Osteoblast (primary cell): Measurements from ENCODE around the gene HSPA9. TPM values are rescaled to one million over a fixed set of nuclear protein-coding genes. Genes with fewer than 3 reads are reported as not detected.

ENCODE experiments used
- DNase-seq: peaks from one replicate; pipeline ENCODE4 v3.0.0; 2011; ENCODE audit warnings: low spot score, mixed read lengths; ENCODE audit not compliant: insufficient read length; ENCODE audit errors: missing footprints
- H2AFZ ChIP-seq: 2 replicates; pipeline ENCODE4 v1.6.0; 2011; ENCODE audit warnings: mild to moderate bottlenecking, low read length
- H3K27ac ChIP-seq: 2 replicates; pipeline ENCODE4 v1.5.1; 2011; ENCODE audit warnings: mild to moderate bottlenecking, low read depth, low read length, moderate library complexity
- H3K27me3 ChIP-seq: 2 replicates; pipeline ENCODE4 v1.6.0; 2012; ENCODE audit warnings: mild to moderate bottlenecking, control low read depth, inconsistent platforms, low read length, moderate library complexity; ENCODE audit not compliant: insufficient read depth
- H3K36me3 ChIP-seq: 2 replicates; pipeline ENCODE4 v1.5.1; 2011; ENCODE audit warnings: mild to moderate bottlenecking, low read length, control low read depth, moderate library complexity; ENCODE audit not compliant: insufficient read depth
- H3K4me1 ChIP-seq: 2 replicates; pipeline ENCODE4 v1.5.1; 2011; ENCODE audit warnings: mild to moderate bottlenecking, low read length, control low read depth, moderate library complexity; ENCODE audit not compliant: insufficient read depth
- H3K4me2 ChIP-seq: 2 replicates; pipeline ENCODE4 v1.6.0; 2011; ENCODE audit warnings: mild to moderate bottlenecking, low read length; ENCODE audit not compliant: insufficient read depth
- H3K4me3 ChIP-seq: fragments of 200-600 bp; sonication (generic); 3 replicates; pipeline ENCODE4 v1.5.1; 2012; ENCODE audit warnings: mild to moderate bottlenecking, low read length, inconsistent platforms; ENCODE audit not compliant: insufficient read depth
- H3K79me2 ChIP-seq: 2 replicates; pipeline ENCODE4 v1.6.0; 2012; ENCODE audit warnings: mild to moderate bottlenecking, low read length, control low read depth, inconsistent platforms; ENCODE audit not compliant: insufficient read depth
- H3K9me3 ChIP-seq: 2 replicates; pipeline ENCODE4 v1.5.1; 2011; ENCODE audit warnings: low read depth, low read length, control low read depth
- H4K20me1 ChIP-seq: 2 replicates; pipeline ENCODE4 v1.6.0; 2012; ENCODE audit warnings: mild to moderate bottlenecking, low read length, control low read depth; ENCODE audit not compliant: insufficient read depth
- CTCF ChIP-seq: IDR thresholded peaks from 2 replicates; pipeline ENCODE4 v1.5.1; 2011; ENCODE audit warnings: mild to moderate bottlenecking, low read depth, low read length, moderate library complexity; ENCODE audit errors: extremely low read depth
- total RNA-seq: library from RNA; depleted of rRNA; stranded (reverse); fragments of >200 nt; gene quantifications from 2 replicates; pipeline ENCODE4 v1.2.3, GENCODE V29; 2012

The HSPA9 gene
- total RNA-seq, 1 donor = 624 TPM

- no peak overlapping the region for H3K4me2 ChIP-seq
- no peak overlapping the region for H2AFZ ChIP-seq
- H4K20me1 ChIP-seq = no peaks in the 10 kb centered on the region
- no peaks in the 10 kb centered on the region for H3K9me3 ChIP-seq
- no peak overlapping the region for H3K27ac ChIP-seq
- H3K27me3 ChIP-seq = peaks cover 11% of the 10 kb centered on the region
- DNase-seq = no peak
- TF ChIP-seq CTCF = peak; percentile 46
- no peaks in the 10 kb centered on the region for H3K4me1 ChIP-seq
- H3K36me3 ChIP-seq = no peaks in the 10 kb centered on the region
- no peak overlapping the region for H3K4me3 ChIP-seq
- no peaks in the 10 kb centered on the region for H3K79me2 ChIP-seq
Measured at GRCh38 chr5:138594305-138595058, 19.3 kb upstream of the HSPA9 start.

GRCh38 chr5:138588013-138588788, 13.0 kb upstream of the HSPA9 start:
- Histone ChIP-seq H3K9me3 (no peaks in the 10 kb centered on the region), H2AFZ (no peak overlapping the region), H3K27ac (no peak overlapping the region), H4K20me1 (no peaks in the 10 kb centered on the region), H3K36me3 (no peaks in the 10 kb centered on the region), H3K4me2 (no peak overlapping the region), H3K4me3 (no peak overlapping the region), H3K4me1 (no peaks in the 10 kb centered on the region), H3K79me2 (no peaks in the 10 kb centered on the region), H3K27me3 (peaks cover 3% of the 10 kb centered on the region)
- DNase-seq = no peak
- no peak for TF ChIP-seq CTCF

GRCh38 chr5:138585157-138585556, 10.0 kb upstream of the HSPA9 start:
- Histone ChIP-seq H3K79me2 (no peaks in the 10 kb centered on the region), H3K27ac (no peak overlapping the region), H2AFZ (no peak overlapping the region), H3K4me2 (no peak overlapping the region), H3K4me1 (no peaks in the 10 kb centered on the region), H3K27me3 (no peaks in the 10 kb centered on the region), H4K20me1 (no peaks in the 10 kb centered on the region), H3K9me3 (no peaks in the 10 kb centered on the region), H3K36me3 (no peaks in the 10 kb centered on the region), H3K4me3 (no peak overlapping the region)
- no peak for DNase-seq
- TF ChIP-seq CTCF = no peak

- no peak for TF ChIP-seq CTCF
- Histone ChIP-seq H3K36me3 (no peaks in the 10 kb centered on the region), H3K4me3 (no peak overlapping the region), H3K27ac (no peak overlapping the region), H3K4me1 (no peaks in the 10 kb centered on the region), H2AFZ (peak overlapping the region; percentile 20), H3K27me3 (no peaks in the 10 kb centered on the region), H3K79me2 (no peaks in the 10 kb centered on the region), H4K20me1 (no peaks in the 10 kb centered on the region), H3K4me2 (no peak overlapping the region), H3K9me3 (no peaks in the 10 kb centered on the region)
- DNase-seq = no peak
Measured at GRCh38 chr5:138583984-138584637, 8.9 kb upstream of the HSPA9 start.
